GM19455 (cell line): ENCODE data around the gene ITCH.
"Not testable (repeated sequence)": the region's sequence is repeated elsewhere in the genome, so short reads cannot be mapped to it uniquely, and the experiment has no call there.

ENCODE experiments used
- ATAC-seq: cut with Tn5 transposase; IDR thresholded peaks from one replicate; pipeline ENCODE4 v1.9.1; 2021; ENCODE audit not compliant: unreplicated experiment

ITCH gene

GRCh38 chr20:34410336-34410735, 47.3 kb downstream of the ITCH start:
- ATAC-seq = no peak

GRCh38 chr20:34412453-34412852, 49.4 kb downstream of the ITCH start:
- ATAC-seq = no peak

GRCh38 chr20:34414525-34414924, 51.5 kb downstream of the ITCH start:
- ATAC-seq = not testable (repeated sequence)

GRCh38 chr20:34415079-34415478, 52.0 kb downstream of the ITCH start:
- ATAC-seq = no peak

- ATAC-seq = no peak
These were observed 57.1 kb downstream of the ITCH start for GRCh38 chr20:34420146-34420545.

GRCh38 chr20:34420975-34421374, 57.9 kb downstream of the ITCH start:
- ATAC-seq = no peak

- ATAC-seq = no peak
These were observed 58.8 kb downstream of the ITCH start for GRCh38 chr20:34421766-34422466.

- ATAC-seq = not testable (repeated sequence)
These were observed 62.1 kb downstream of the ITCH start for GRCh38 chr20:34425032-34425690.

- ATAC-seq = no peak
These were observed 63.0 kb downstream of the ITCH start for GRCh38 chr20:34426026-34426425.

- no peak for ATAC-seq
These were observed 64.3 kb downstream of the ITCH start for GRCh38 chr20:34427331-34427730.

- no peak for ATAC-seq
These were observed 64.7 kb downstream of the ITCH start for GRCh38 chr20:34427784-34428183.

GRCh38 chr20:34431168-34431567, 68.1 kb downstream of the ITCH start:
- ATAC-seq = no peak

- ATAC-seq = not testable (repeated sequence)
These were observed 69.6 kb downstream of the ITCH start for GRCh38 chr20:34432663-34433062.

- no peak for ATAC-seq
These were observed 70.3 kb downstream of the ITCH start for GRCh38 chr20:34433391-34433790.

- ATAC-seq = no peak
These were observed 72.5 kb downstream of the ITCH start for GRCh38 chr20:34435589-34435988.

GRCh38 chr20:34437330-34437986, 74.4 kb downstream of the ITCH start:
- no peak for ATAC-seq

GRCh38 chr20:34439168-34439567, 76.1 kb downstream of the ITCH start:
- ATAC-seq = no peak

GRCh38 chr20:34441423-34441822, 78.3 kb downstream of the ITCH start:
- ATAC-seq = not testable (repeated sequence)

- ATAC-seq = no peak
These were observed 80.5 kb downstream of the ITCH start for GRCh38 chr20:34443546-34443945.

- no peak for ATAC-seq
These were observed 82.3 kb downstream of the ITCH start for GRCh38 chr20:34445177-34446065.

GRCh38 chr20:34448517-34448916, 85.4 kb downstream of the ITCH start:
- no peak for ATAC-seq
